ENCODE results near the gene SUMO1.

SUMO1 gene

GRCh38 chr2:202161151-202161835 lies 77.1 kb downstream of the SUMO1 start:
- no peak overlapping the region for H3K27ac ChIP-seq
- TF ChIP-seq CTCF (IDR thresholded peaks at IDR 0.05) (no peak), ZFX (IDR thresholded peaks at IDR 0.05; ENCODE audit: borderline replicate concordance) (no peak)

- H3K27ac ChIP-seq, result no peak overlapping the region
- no peak for TF ChIP-seq CTCF (IDR thresholded peaks at IDR 0.05)
- no peak for TF ChIP-seq ZFX (IDR thresholded peaks at IDR 0.05; ENCODE audit: borderline replicate concordance)
Observed at GRCh38 chr2:202158796-202159195, 79.6 kb downstream of the SUMO1 start.

- no peak for TF ChIP-seq CTCF (IDR thresholded peaks at IDR 0.05)
- no peak for TF ChIP-seq ZFX (IDR thresholded peaks at IDR 0.05; ENCODE audit: borderline replicate concordance)
- no peak overlapping the region for H3K27ac ChIP-seq
Observed at GRCh38 chr2:202157211-202157990, 81.0 kb downstream of the SUMO1 start.

Data from 22Rv1 (cell line).